K562 (cell line): ENCODE data around the gene PLCB4. TPM values are rescaled to one million over a fixed set of nuclear protein-coding genes. Genes with fewer than 3 reads are reported as not detected.

Experiments
- ATAC-seq: fragments of 200-7000 bp; cut with Tn5 transposase; 3 replicates; pipeline ENCODE4 v1.9.1; 2020; ENCODE audit warnings: moderate library complexity
- BruUV-seq: library from RNA; stranded (reverse); fragments of 400-500 nt; replicated peaks from 2 replicates; lab custom pipeline; 2021; lab: Mats Ljungman, UMichigan
- CTCF ChIA-PET: fragments of 300-600 bp; formaldehyde crosslinking; extraction: SDS; loops from one replicate; lab custom pipeline; 2021; ENCODE audit warnings: low intra/inter-chr PET ratio; lab: Yijun Ruan, JAX
- POLR2A ChIA-PET: fragments of 300-600, 350-650 bp; sonication (Branson Sonifier 250); formaldehyde crosslinking; extraction: SDS; loops from one replicate; lab custom pipeline; 2021; ENCODE audit warnings: antibody characterized with exemption, inconsistent platforms; lab: Yijun Ruan, JAX
- DNase-seq, 4 experiments: peaks; one replicate each; pipeline versions ENCODE4 v3.0.0 to v3.0.0-alpha.2; 2011 to 2018; ENCODE audit warnings: low spot score in 3 of 4, mixed read lengths in 3 of 4; ENCODE audit errors: extremely low read depth in 1 of 4
- FAIRE-seq: peaks from 2 replicates; lab custom pipeline; 2011; peaks lifted over from hg19 to GRCh38; lab: Jason Lieb, UNC
- H2AFZ ChIP-seq: 2 replicates; pipeline ENCODE4 v1.6.0; 2011; ENCODE audit warnings: low read depth, low read length, control low read depth, inconsistent platforms
- H3K27ac ChIP-seq: fragments of 200-600 bp; 3 replicates; pipeline ENCODE4 v1.8.0; 2011; ENCODE audit warnings: low read depth, mild to moderate bottlenecking, control low read depth, inconsistent platforms, low read length, moderate library complexity, mixed read lengths; ENCODE audit errors: extremely low read depth
- H3K27me3 ChIP-seq, 2 experiments: fragments of 300-600 bp in 1 of 2; 2 replicates in 1 of 2; 3 replicates in 1 of 2; pipeline versions ENCODE4 v1.6.0 to v1.8.0; 2011; ENCODE audit warnings: inconsistent platforms in 2 of 2, low read length in 2 of 2, mild to moderate bottlenecking in 1 of 2, mixed read lengths in 1 of 2, moderate library complexity in 1 of 2; ENCODE audit not compliant: control insufficient read depth in 2 of 2, insufficient read depth in 2 of 2
- H3K36me3 ChIP-seq: fragments of 300-600 bp; 3 replicates; pipeline ENCODE4 v1.8.0; 2011; ENCODE audit warnings: mild to moderate bottlenecking, low read length, inconsistent platforms; ENCODE audit not compliant: control insufficient read depth, insufficient read depth
- H3K4me1 ChIP-seq, 2 experiments: fragments of 200-600 bp in 1 of 2; replicated peaks in 1 of 2; 2 replicates in 1 of 2; 3 replicates in 1 of 2; pipeline versions ENCODE4 v1.5.1 to v1.8.0; 2011; ENCODE audit warnings: inconsistent platforms in 2 of 2, low read length in 2 of 2, mild to moderate bottlenecking in 1 of 2, mixed read lengths in 1 of 2, moderate library complexity in 1 of 2; ENCODE audit not compliant: control insufficient read depth in 2 of 2, insufficient read depth in 2 of 2
- H3K4me2 ChIP-seq: 2 replicates; pipeline ENCODE4 v1.6.1; 2011; ENCODE audit warnings: low read length, control low read depth, inconsistent platforms, mixed read lengths; ENCODE audit not compliant: insufficient read depth
- H3K4me3 ChIP-seq: fragments of 200-600 bp; sonication (generic), shearing (Covaris generic); 2 replicates; pipeline ENCODE4 v1.5.1; 2016; ENCODE audit warnings: control low read depth, inconsistent platforms
- H3K79me2 ChIP-seq: fragments of 200-600 bp; 3 replicates; pipeline ENCODE4 v1.8.0; 2011; ENCODE audit warnings: low read length, inconsistent platforms; ENCODE audit not compliant: control insufficient read depth, insufficient read depth
- H3K9ac ChIP-seq, 2 experiments: 2 replicates each; pipeline versions ENCODE4 v1.6.0 to v1.6.1; 2011; ENCODE audit warnings: low read depth in 2 of 2, low read length in 2 of 2, control low read depth in 1 of 2, inconsistent platforms in 1 of 2, mild to moderate bottlenecking in 1 of 2, mixed read lengths in 1 of 2; ENCODE audit not compliant: insufficient read depth in 1 of 2
- H3K9me1 ChIP-seq: one replicate; pipeline ENCODE4 v1.6.0; 2011; ENCODE audit warnings: inconsistent platforms, mild to moderate bottlenecking, low read length, moderate library complexity; ENCODE audit not compliant: control insufficient read depth, insufficient read depth
- H3K9me3 ChIP-seq: replicated peaks from 2 replicates; pipeline ENCODE4 v1.5.1; 2011; ENCODE audit warnings: low read depth, low read length, inconsistent platforms; ENCODE audit not compliant: control insufficient read depth, insufficient read depth
- H4K20me1 ChIP-seq: replicated peaks from 2 replicates; pipeline ENCODE4 v1.6.1; 2011; ENCODE audit warnings: low read length, inconsistent platforms, mixed read lengths; ENCODE audit not compliant: control insufficient read depth, insufficient read depth
- CXXC5 ChIP-seq: fragments of 250-450 bp; sonication (Bioruptor Pico); IDR thresholded peaks from 2 replicates; pipeline ENCODE4 v1.8.0; 2022; ENCODE audit warnings: inconsistent platforms, mild to moderate bottlenecking, moderate library complexity
- GTF2A2 ChIP-seq: IDR thresholded peaks from 2 replicates; pipeline ENCODE4 v1.6.1; 2016; ENCODE audit warnings: mild to moderate bottlenecking, missing genetic modification characterization, missing compliant biosample characterization
- MED1 ChIP-seq: sonication (generic); formaldehyde crosslinking; IDR thresholded peaks from 2 replicates; pipeline ENCODE4 v1.8.1; 2023; ENCODE audit warnings: missing genetic modification reagents, borderline replicate concordance
- NFIX ChIP-seq: fragments of 250-450 bp; sonication (Bioruptor Pico); IDR thresholded peaks from 2 replicates; pipeline ENCODE4 v1.4.0; 2020; ENCODE audit warnings: low read depth, mild to moderate bottlenecking, moderate library complexity
- NFXL1 ChIP-seq: fragments of 450-650 bp; formaldehyde crosslinking; IDR thresholded peaks from 2 replicates; pipeline ENCODE4 v1.4.0; 2021; ENCODE audit warnings: mild to moderate bottlenecking
- NR2F6 ChIP-seq: fragments of 450-650 bp; formaldehyde crosslinking; IDR thresholded peaks from 2 replicates; pipeline ENCODE4 v1.4.0; 2020; ENCODE audit warnings: mild to moderate bottlenecking
- PCBP1 ChIP-seq: fragments of 200-400 bp; formaldehyde crosslinking; IDR thresholded peaks from 2 replicates; pipeline ENCODE4 v1.6.1; 2018; ENCODE audit warnings: mild to moderate bottlenecking, low read depth, low read length; ENCODE audit not compliant: poor library complexity, severe bottlenecking
- POU5F1 ChIP-seq: fragments of 150-350 bp; IDR thresholded peaks from 2 replicates; pipeline ENCODE4 v1.6.1; 2014; ENCODE audit warnings: borderline replicate concordance, low read length, low read depth, mild to moderate bottlenecking; ENCODE audit not compliant: partially characterized antibody
- RERE ChIP-seq: sonication (generic); formaldehyde crosslinking; IDR thresholded peaks from 2 replicates; pipeline ENCODE4 v1.8.0; 2023; ENCODE audit warnings: missing genetic modification reagents, mild to moderate bottlenecking, borderline replicate concordance
- TRIM28 ChIP-seq: fragments of 450-650 bp; IDR thresholded peaks from 2 replicates; pipeline ENCODE4 v1.6.1; 2017
- ZBED1 ChIP-seq: IDR thresholded peaks from 2 replicates; pipeline ENCODE4 v1.6.1; 2014
- ZBTB17 ChIP-seq: fragments of 450-650 bp; formaldehyde crosslinking; IDR thresholded peaks from 2 replicates; pipeline ENCODE4 v1.4.0; 2020; ENCODE audit warnings: mild to moderate bottlenecking
- ZFP1 ChIP-seq: fragments of 450-650 bp; formaldehyde crosslinking; IDR thresholded peaks from 2 replicates; pipeline ENCODE4 v1.4.0; 2020; ENCODE audit warnings: mild to moderate bottlenecking, mixed read lengths
- ZFP91 ChIP-seq: sonication (generic); formaldehyde crosslinking; IDR thresholded peaks from 2 replicates; pipeline ENCODE4 v1.8.0; 2022; ENCODE audit warnings: mild to moderate bottlenecking, missing genetic modification reagents
- ZNF655 ChIP-seq: fragments of 250-450 bp; sonication (Bioruptor Pico); IDR thresholded peaks from 2 replicates; pipeline ENCODE4 v1.5.0; 2021
- WGBS: fragments of 100-300 bp; shearing (Covaris generic); methylation state at CpG from one replicate; pipeline ENCODE4 v1.1.6; 2016; ENCODE audit warnings: low coverage, mixed read lengths; ENCODE audit not compliant: insufficient coverage; ENCODE audit errors: missing lambda C conversion rate; 5-methylcytosine and 5-hydroxymethylcytosine counted together
- in situ Hi-C: fragments of 300-500 bp; cut with MboI; formaldehyde crosslinking; loops from 4 replicates; pipeline ENCODE4 v1.15.0; 2018; ENCODE audit warnings: inconsistent platforms, mixed read lengths
- intact Hi-C: fragments of 100-400 bp; cut with micrococcal nuclease; formaldehyde crosslinking; loops from 2 replicates; pipeline ENCODE4 v1.14.2; 2022
- polyA plus RNA-seq, 8 experiments: library from polyadenylated mRNA; depleted of rRNA in 4 of 8; stranded (reverse) in 5 of 8; unstranded in 3 of 8; fragments of >200 nt; fragmentation: Nextera tagmentation in 2 of 8; fragmentation: Illumina TruSeq in 1 of 8; extraction: Ambion mirVana in 2 of 8; extraction: Trizol in 1 of 8; gene quantifications; 2 replicates each; pipeline versions ENCODE4 v1.2.1 to v1.2.3, GENCODE V29; 2011 to 2014; ENCODE audit warnings: inconsistent platforms in 1 of 8, missing spikeins in 1 of 8
- total RNA-seq, 7 experiments: library from RNA; depleted of rRNA in 6 of 7; stranded (reverse); fragments of >200 nt in 6 of 7; fragmentation: Illumina TruSeq in 2 of 7; extraction: Trizol in 2 of 7; gene quantifications; 2 replicates each; pipeline versions ENCODE4 v1.2.1 to v1.2.3, GENCODE V29; 2011 to 2021; ENCODE audit warnings: low replicate concordance in 1 of 7

Gene PLCB4
- total and polyA plus RNA-seq, 9 of the 15 experiments (the other 6 are each of a cell fraction or from before 2014, with no cell fraction given), result 0.20 to 2.9 (median 0.52) TPM

- TF ChIP-seq MED1 (CRISPR knock-in tag) (no peak), CXXC5 (CRISPR knock-in tag) (no peak)
Observed at GRCh38 chr20:9412309-9412708, 343.4 kb downstream of the PLCB4 start (continued).

GRCh38 chr20:9413001-9413400, 344.1 kb downstream of the PLCB4 start:
- no peaks in the 10 kb centered on the region for H3K36me3 ChIP-seq
- H4K20me1 ChIP-seq, result no peaks in the 10 kb centered on the region
- no peaks in the 10 kb centered on the region for H3K27me3 ChIP-seq
- no peak overlapping the region for H3K4me3 ChIP-seq
- H2AFZ ChIP-seq, result no peak overlapping the region
- H3K9me1 ChIP-seq, result no peaks in the 10 kb centered on the region
- intact Hi-C loops (no loop called here), in situ Hi-C loops (no loop called here)
- ChIA-PET CTCF (no interaction called here), POLR2A (no interaction called here)
- H3K9ac ChIP-seq, result no peak overlapping the region
- DNase-seq, result no peak
- no peaks in the 10 kb centered on the region for H3K79me2 ChIP-seq
- H3K9me3 ChIP-seq, result no peaks in the 10 kb centered on the region
- no TSS peak for BruUV-seq
- FAIRE-seq, result no peak
- no peaks in the 10 kb centered on the region for H3K4me1 ChIP-seq
- H3K27ac ChIP-seq, result no peak overlapping the region
- WGBS, result 0% methylated on average over 10 of the region's 10 CpGs
- H3K4me2 ChIP-seq, result no peak overlapping the region
- no peak for ATAC-seq
- TF ChIP-seq ZFP1 (CRISPR knock-in tag) (no peak), POU5F1 (no peak), ZFP91 (CRISPR knock-in tag) (no peak), NR2F6 (CRISPR knock-in tag) (no peak), GTF2A2 (tag) (no peak), PCBP1 (no peak), NFXL1 (no peak), ZNF655 (CRISPR knock-in tag) (no peak), ZBTB17 (no peak), TRIM28 (no peak), NFIX (CRISPR knock-in tag) (no peak), ZBED1 (no peak), RERE (no peak)
